Measurements from ENCODE around the gene TSR3. TPM values are rescaled to one million over a fixed set of nuclear protein-coding genes. Genes with fewer than 3 reads are reported as not detected.

The TSR3 gene
- total RNA-seq, 1 experiment from 2014 or later: 52.7 TPM

- TF ChIP-seq JUND (IDR thresholded peaks at IDR 0.05) (no peak), CEBPB (IDR thresholded peaks at IDR 0.05; ENCODE audit: low read depth) (no peak), ZBTB33 (IDR thresholded peaks at IDR 0.05; ENCODE audit: extremely low read depth, insufficient replicate concordance, low read length) (no peak), SIN3A (IDR thresholded peaks at IDR 0.05; ENCODE audit: low read depth) (no peak), ZNF274 (IDR thresholded peaks at IDR 0.05; ENCODE audit: low read depth, low read length) (no peak), CBX3 (IDR thresholded peaks at IDR 0.05; ENCODE audit: low read depth) (no peak), ELF1 (IDR thresholded peaks at IDR 0.05; ENCODE audit: borderline replicate concordance, low read depth) (no peak), ATF3 (IDR thresholded peaks at IDR 0.05) (no peak), SRF (IDR thresholded peaks at IDR 0.05; ENCODE audit: low read depth) (no peak), YY1 (IDR thresholded peaks at IDR 0.05; ENCODE audit: extremely low read depth, insufficient replicate concordance, low read depth, low read length) (no peak), ZFX (IDR thresholded peaks at IDR 0.05) (no peak), TCF7L2 (IDR thresholded peaks at IDR 0.05; ENCODE audit: borderline replicate concordance, extremely low read depth, insufficient read depth, insufficient read length) (no peak), REST (IDR thresholded peaks at IDR 0.05; ENCODE audit: low read depth) (no peak), EGR1 (IDR thresholded peaks at IDR 0.05; ENCODE audit: low read depth) (no peak), RAD21 (IDR thresholded peaks at IDR 0.05; ENCODE audit: low read depth) (no peak)
- Histone ChIP-seq H3K27me3 (ENCODE audit: insufficient read depth, low read length) (no peaks in the 10 kb centered on the region), H2AFZ (ENCODE audit: low read depth, low read length, poor library complexity, severe bottlenecking) (peak overlapping the region; percentile 38), H3K9ac (ENCODE audit: low read length) (peak overlapping the region; percentile 100), H3K79me2 (ENCODE audit: insufficient read depth, low read length) (peaks cover 34% of the 10 kb centered on the region), H3K9me2 (ENCODE audit: insufficient read depth) (no peaks in the 10 kb centered on the region), H3K4me2 (ENCODE audit: low read length) (peak overlapping the region; percentile 98), H4K20me1 (ENCODE audit: insufficient read depth) (no peaks in the 10 kb centered on the region), H3K27ac (ENCODE audit: low read depth, low read length) (peak overlapping the region; percentile 58), H3K9me3 (ENCODE audit: control insufficient read depth in 1 of 2, insufficient read depth in 1 of 2, low read depth in 1 of 2, low read length in 2 of 2) (no peaks in the 10 kb centered on the region), H3K4me1 (ENCODE audit: control insufficient read depth in 1 of 2, insufficient read depth in 2 of 2, low read length in 2 of 2) (peaks cover 12 to 19% of the 10 kb centered on the region in 2 experiments), H3K36me3 (ENCODE audit: control insufficient read depth in 1 of 2, insufficient read depth in 2 of 2, low read length in 2 of 2) (peaks cover 0 to 6% of the 10 kb centered on the region in 2 experiments; a peak in 1 of 4 replicates), H3K4me3 (replicated peaks in 1 of 2; ENCODE audit: low read depth in 1 of 2, low read length in 2 of 2) (peak overlapping the region; percentile 42 to 89; a peak in 3 of 4 replicates)
- DNase-seq (ENCODE audit: low read depth, low spot score) (no peak), ATAC-seq (no peak)
- CTCF ChIA-PET: interaction anchor here (0.7 to 1.8 kb wide), 4 partner anchors 11 to 48 kb away, joined by 3 to 6 read pairs (median 4); no protein-coding TSS in a partner anchor
- no TSS peak for BruUV-seq (replicated peaks)
- RAD21 ChIA-PET (ENCODE audit: low non-redundant PET in 1 of 2, low total read pairs in 2 of 2, uncharacterized antibody in 2 of 2, unreplicated experiment in 2 of 2): no interaction called here
- POLR2A ChIA-PET: interaction anchor here (0.9 kb wide), 1 partner anchor 40 kb away, joined by 3 read pairs; the partner anchor contains the start of gene UQCC4
- intact Hi-C loops (cut with micrococcal nuclease): no loop called here
Observed at GRCh38 chr16:1380195-1380594, 28.5 kb upstream of the TSR3 start.
